Testis (tissue), 2 donors: ENCODE data around the gene ERCC1.

Experiments
- CTCF ChIP-seq, 3 experiments: fragments of 450-650 bp in 2 of 3; fragments of 200-600 bp in 1 of 3; sonication (generic) in 1 of 3; IDR thresholded peaks; one replicate each; pipeline ENCODE4 v1.5.1; 2016 to 2019; ENCODE audit warnings: antibody characterized with exemption in 3 of 3, mild to moderate bottlenecking in 2 of 3, moderate library complexity in 1 of 3
- POLR2A ChIP-seq: fragments of 450-650 bp; IDR thresholded peaks from one replicate; pipeline ENCODE4 v1.6.1; 2017; ENCODE audit warnings: antibody characterized with exemption, mild to moderate bottlenecking, moderate library complexity

- TF ChIP-seq CTCF (IDR thresholded peaks at IDR 0.05) (no peak), POLR2A (no peak)
These were observed 43.6 kb downstream of the ERCC1 start for GRCh38 chr19:45380107-45380506.
